ENCODE results near the gene SHROOM2. TPM values are rescaled to one million over a fixed set of nuclear protein-coding genes. Genes with fewer than 3 reads are reported as not detected.

The SHROOM2 gene
- total RNA-seq, 1 experiment from 2014 or later, result 22.9 TPM

- no peak for DNase-seq
- Histone ChIP-seq H3K4me3 (ENCODE audit: insufficient read depth, low read depth, low read length) (no peak overlapping the region), H3K36me3 (replicated peaks; ENCODE audit: control insufficient read depth, insufficient read depth, low read length) (no peaks in the 10 kb centered on the region), H3K27me3 (ENCODE audit: control insufficient read depth, insufficient read depth, low read length) (no peaks in the 10 kb centered on the region)
These were observed 137.1 kb downstream of the SHROOM2 start for GRCh38 chrX:9923357-9923756.

- no peaks in the 10 kb centered on the region for H3K36me3 ChIP-seq (replicated peaks; ENCODE audit: control insufficient read depth, insufficient read depth, low read length)
- peaks cover 1% of the 10 kb centered on the region; the same call in 1 of the 2 replicates for H3K27me3 ChIP-seq (ENCODE audit: control insufficient read depth, insufficient read depth, low read length)
- no peak overlapping the region for H3K4me3 ChIP-seq (ENCODE audit: insufficient read depth, low read depth, low read length)
- DNase-seq, result no peak
These were observed 139.8 kb downstream of the SHROOM2 start for GRCh38 chrX:9926002-9926401.

- peak; percentile 89 for DNase-seq
- H3K27me3 ChIP-seq (ENCODE audit: control insufficient read depth, insufficient read depth, low read length), result peaks cover 1% of the 10 kb centered on the region; the same call in 1 of the 2 replicates
- no peaks in the 10 kb centered on the region for H3K36me3 ChIP-seq (replicated peaks; ENCODE audit: control insufficient read depth, insufficient read depth, low read length)
- no peak overlapping the region for H3K4me3 ChIP-seq (ENCODE audit: insufficient read depth, low read depth, low read length)
These were observed 141.7 kb downstream of the SHROOM2 start for GRCh38 chrX:9927698-9928482.

- Histone ChIP-seq H3K4me3 (ENCODE audit: insufficient read depth, low read depth, low read length) (no peak overlapping the region), H3K36me3 (replicated peaks; ENCODE audit: control insufficient read depth, insufficient read depth, low read length) (peaks cover 1% of the 10 kb centered on the region; the same call in 1 of the 2 replicates), H3K27me3 (ENCODE audit: control insufficient read depth, insufficient read depth, low read length) (no peaks in the 10 kb centered on the region)
- DNase-seq, result peak; percentile 59
These were observed 149.2 kb downstream of the SHROOM2 start for GRCh38 chrX:9935436-9935835.

- no peaks in the 10 kb centered on the region for H3K27me3 ChIP-seq (ENCODE audit: control insufficient read depth, insufficient read depth, low read length)
- peaks cover 1% of the 10 kb centered on the region; the same call in 1 of the 2 replicates for H3K36me3 ChIP-seq (replicated peaks; ENCODE audit: control insufficient read depth, insufficient read depth, low read length)
- H3K4me3 ChIP-seq (ENCODE audit: insufficient read depth, low read depth, low read length), result no peak overlapping the region
- no peak for DNase-seq
These were observed 151.5 kb downstream of the SHROOM2 start for GRCh38 chrX:9937761-9938160.

GRCh38 chrX:9938516-9938915, 152.3 kb downstream of the SHROOM2 start:
- H3K27me3 ChIP-seq (ENCODE audit: control insufficient read depth, insufficient read depth, low read length), result no peaks in the 10 kb centered on the region
- H3K4me3 ChIP-seq (ENCODE audit: insufficient read depth, low read depth, low read length), result no peak overlapping the region
- peaks cover 1% of the 10 kb centered on the region; the same call in 1 of the 2 replicates for H3K36me3 ChIP-seq (replicated peaks; ENCODE audit: control insufficient read depth, insufficient read depth, low read length)
- no peak for DNase-seq

- no peak for DNase-seq
- Histone ChIP-seq H3K36me3 (replicated peaks; ENCODE audit: control insufficient read depth, insufficient read depth, low read length) (peaks cover 1% of the 10 kb centered on the region; the same call in 1 of the 2 replicates), H3K27me3 (ENCODE audit: control insufficient read depth, insufficient read depth, low read length) (no peaks in the 10 kb centered on the region), H3K4me3 (ENCODE audit: insufficient read depth, low read depth, low read length) (no peak overlapping the region)
These were observed 154.2 kb downstream of the SHROOM2 start for GRCh38 chrX:9940421-9940820.

GRCh38 chrX:9942086-9942485, 155.9 kb downstream of the SHROOM2 start:
- Histone ChIP-seq H3K4me3 (ENCODE audit: insufficient read depth, low read depth, low read length) (no peak overlapping the region), H3K27me3 (ENCODE audit: control insufficient read depth, insufficient read depth, low read length) (no peaks in the 10 kb centered on the region), H3K36me3 (replicated peaks; ENCODE audit: control insufficient read depth, insufficient read depth, low read length) (peaks cover 1% of the 10 kb centered on the region; the same call in 1 of the 2 replicates)
- no peak for DNase-seq

GRCh38 chrX:9943420-9943819, 157.2 kb downstream of the SHROOM2 start:
- no peak for DNase-seq
- Histone ChIP-seq H3K27me3 (ENCODE audit: control insufficient read depth, insufficient read depth, low read length) (no peaks in the 10 kb centered on the region), H3K4me3 (ENCODE audit: insufficient read depth, low read depth, low read length) (no peak overlapping the region), H3K36me3 (replicated peaks; ENCODE audit: control insufficient read depth, insufficient read depth, low read length) (peaks cover 1% of the 10 kb centered on the region; the same call in 1 of the 2 replicates)

- no peak overlapping the region for H3K4me3 ChIP-seq (ENCODE audit: insufficient read depth, low read depth, low read length)
- H3K27me3 ChIP-seq (ENCODE audit: control insufficient read depth, insufficient read depth, low read length), result no peaks in the 10 kb centered on the region
- H3K36me3 ChIP-seq (replicated peaks; ENCODE audit: control insufficient read depth, insufficient read depth, low read length), result no peaks in the 10 kb centered on the region
- no peak for DNase-seq
These were observed 161.0 kb downstream of the SHROOM2 start for GRCh38 chrX:9947131-9947794.

GRCh38 chrX:9948406-9948805, 162.2 kb downstream of the SHROOM2 start:
- no peak for DNase-seq

GRCh38 chrX:9952300-9952699, 166.1 kb downstream of the SHROOM2 start:
- no peak for DNase-seq
- no peaks in the 10 kb centered on the region for H3K27me3 ChIP-seq (ENCODE audit: control insufficient read depth, insufficient read depth, low read length)
- no peak overlapping the region for H3K4me3 ChIP-seq (ENCODE audit: insufficient read depth, low read depth, low read length)
- no peaks in the 10 kb centered on the region for H3K36me3 ChIP-seq (replicated peaks; ENCODE audit: control insufficient read depth, insufficient read depth, low read length)

More at GRCh38 chrX:9948406-9948805, 162.2 kb downstream of the SHROOM2 start:
- Histone ChIP-seq H3K27me3 (ENCODE audit: control insufficient read depth, insufficient read depth, low read length) (no peaks in the 10 kb centered on the region), H3K36me3 (replicated peaks; ENCODE audit: control insufficient read depth, insufficient read depth, low read length) (no peaks in the 10 kb centered on the region), H3K4me3 (ENCODE audit: insufficient read depth, low read depth, low read length) (no peak overlapping the region)

- no peaks in the 10 kb centered on the region for H3K27me3 ChIP-seq (ENCODE audit: control insufficient read depth, insufficient read depth, low read length)
- no peak for DNase-seq
- no peak overlapping the region for H3K4me3 ChIP-seq (ENCODE audit: insufficient read depth, low read depth, low read length)
- no peaks in the 10 kb centered on the region for H3K36me3 ChIP-seq (replicated peaks; ENCODE audit: control insufficient read depth, insufficient read depth, low read length)
These were observed 167.2 kb downstream of the SHROOM2 start for GRCh38 chrX:9953396-9953795.

- no peak for DNase-seq
- no peaks in the 10 kb centered on the region for H3K36me3 ChIP-seq (replicated peaks; ENCODE audit: control insufficient read depth, insufficient read depth, low read length)
- H3K27me3 ChIP-seq (ENCODE audit: control insufficient read depth, insufficient read depth, low read length), result no peaks in the 10 kb centered on the region
- no peak overlapping the region for H3K4me3 ChIP-seq (ENCODE audit: insufficient read depth, low read depth, low read length)
These were observed 169.3 kb downstream of the SHROOM2 start for GRCh38 chrX:9955506-9955905.

- Histone ChIP-seq H3K27me3 (ENCODE audit: control insufficient read depth, insufficient read depth, low read length) (no peaks in the 10 kb centered on the region), H3K4me3 (ENCODE audit: insufficient read depth, low read depth, low read length) (no peak overlapping the region), H3K36me3 (replicated peaks; ENCODE audit: control insufficient read depth, insufficient read depth, low read length) (no peaks in the 10 kb centered on the region)
- no peak for DNase-seq
These were observed 171.5 kb downstream of the SHROOM2 start for GRCh38 chrX:9957743-9958142.
